MM.1S (cell line): ENCODE data around the gene ENOX1.

Experiments
- DNase-seq: peaks from one replicate; pipeline ENCODE4 v3.0.0-alpha.2; 2015
- H2AFZ ChIP-seq: fragments of 300-600 bp; sonication (generic); 2 replicates; pipeline ENCODE4 v1.6.0; 2016; ENCODE audit warnings: antibody characterized with exemption, low read length
- H3F3A ChIP-seq: fragments of 300-600 bp; sonication (generic); 2 replicates; pipeline ENCODE4 v1.6.1; 2016; ENCODE audit warnings: mild to moderate bottlenecking, antibody characterized with exemption, low read length, moderate library complexity, mixed read lengths; ENCODE audit not compliant: insufficient read depth
- H3K27ac ChIP-seq: fragments of 300-600 bp; sonication (generic); 2 replicates; pipeline ENCODE4 v1.5.1; 2016; ENCODE audit warnings: mild to moderate bottlenecking, low read length
- H3K27me3 ChIP-seq: fragments of 300-600 bp; sonication (generic); replicated peaks from 2 replicates; pipeline ENCODE4 v1.6.0; 2016; ENCODE audit warnings: low read length; ENCODE audit not compliant: insufficient read depth
- H3K36me3 ChIP-seq: fragments of 300-600 bp; sonication (generic); replicated peaks from 2 replicates; pipeline ENCODE4 v1.6.1; 2016; ENCODE audit warnings: mild to moderate bottlenecking, low read length, mixed read lengths; ENCODE audit not compliant: insufficient read depth
- H3K4me1 ChIP-seq: fragments of 300-600 bp; sonication (generic); 2 replicates; pipeline ENCODE4 v1.6.1; 2016; ENCODE audit warnings: low read length, mixed read lengths
- H3K4me2 ChIP-seq: fragments of 300-600 bp; sonication (generic); 2 replicates; pipeline ENCODE4 v1.6.0; 2016; ENCODE audit warnings: low read depth, low read length
- H3K4me3 ChIP-seq: fragments of 300-600 bp; sonication (generic); 2 replicates; pipeline ENCODE4 v1.5.1; 2016; ENCODE audit warnings: low read length, mixed read lengths
- H3K79me2 ChIP-seq: fragments of 300-600 bp; sonication (generic); 2 replicates; pipeline ENCODE4 v1.6.1; 2016; ENCODE audit warnings: mixed run types, low read length, mixed read lengths
- H3K9ac ChIP-seq: fragments of 300-600 bp; sonication (generic); 2 replicates; pipeline ENCODE4 v1.6.1; 2016; ENCODE audit warnings: low read length, mixed read lengths
- H3K9me2 ChIP-seq: fragments of 300-600 bp; sonication (generic); replicated peaks from 2 replicates; pipeline ENCODE4 v1.6.1; 2016; ENCODE audit warnings: mild to moderate bottlenecking, low read length, mixed read lengths; ENCODE audit not compliant: insufficient read depth
- H3K9me3 ChIP-seq: fragments of 300-600 bp; sonication (generic); replicated peaks from 2 replicates; pipeline ENCODE4 v1.6.1; 2016; ENCODE audit warnings: mild to moderate bottlenecking, low read length, mixed read lengths; ENCODE audit not compliant: insufficient read depth
- H4K20me1 ChIP-seq: fragments of 300-600 bp; sonication (generic); 2 replicates; pipeline ENCODE4 v1.6.1; 2016; ENCODE audit warnings: mild to moderate bottlenecking, low read length, moderate library complexity, mixed read lengths; ENCODE audit not compliant: insufficient read depth
- CTCF ChIP-seq: fragments of 300-600 bp; sonication (generic); IDR thresholded peaks from 2 replicates; pipeline ENCODE4 v1.5.1; 2016; ENCODE audit warnings: antibody characterized with exemption, low read length, mixed read lengths
- EZH2 ChIP-seq: fragments of 300-600 bp; sonication (generic); optimal IDR thresholded peaks from 2 replicates; pipeline ENCODE3; 2017; ENCODE audit warnings: low read depth, mild to moderate bottlenecking, antibody characterized with exemption, low read length, mixed read lengths
- EZH2phosphoT487 ChIP-seq: fragments of 300-600 bp; sonication (generic); IDR thresholded peaks from 2 replicates; pipeline ENCODE4 v1.6.1; 2018; ENCODE audit warnings: antibody characterized with exemption, low read length

The ENOX1 gene

GRCh38 chr13:43251961-43252360 lies 534.8 kb downstream of the ENOX1 start:
- no peaks in the 10 kb centered on the region for H3K79me2 ChIP-seq

GRCh38 chr13:43246382-43246781 lies 540.4 kb downstream of the ENOX1 start:
- Histone ChIP-seq H2AFZ (no peak overlapping the region), H3K36me3 (no peaks in the 10 kb centered on the region), H3K79me2 (no peaks in the 10 kb centered on the region), H3K27me3 (no peaks in the 10 kb centered on the region), H4K20me1 (no peaks in the 10 kb centered on the region), H3K9me3 (no peaks in the 10 kb centered on the region), H3F3A (no peaks in the 10 kb centered on the region), H3K9ac (no peak overlapping the region), H3K9me2 (no peaks in the 10 kb centered on the region), H3K4me3 (no peak overlapping the region), H3K4me1 (no peaks in the 10 kb centered on the region), H3K27ac (no peak overlapping the region), H3K4me2 (no peak overlapping the region)
- DNase-seq: no peak
- TF ChIP-seq EZH2 (no peak), CTCF (no peak), EZH2phosphoT487 (no peak)

More at GRCh38 chr13:43251961-43252360, 534.8 kb downstream of the ENOX1 start:
- no peaks in the 10 kb centered on the region for H4K20me1 ChIP-seq
- no peak overlapping the region for H3K27ac ChIP-seq
- H3K27me3 ChIP-seq: no peaks in the 10 kb centered on the region
- H3K36me3 ChIP-seq: no peaks in the 10 kb centered on the region
- no peaks in the 10 kb centered on the region for H3F3A ChIP-seq
- no peak for DNase-seq
- H3K4me2 ChIP-seq: no peak overlapping the region
- H3K9ac ChIP-seq: no peak overlapping the region
- H3K4me3 ChIP-seq: no peak overlapping the region
- no peak for TF ChIP-seq EZH2
- no peak for TF ChIP-seq EZH2phosphoT487
- TF ChIP-seq CTCF: no peak
- no peak overlapping the region for H2AFZ ChIP-seq
- no peaks in the 10 kb centered on the region for H3K9me3 ChIP-seq
- H3K4me1 ChIP-seq: no peaks in the 10 kb centered on the region
- no peaks in the 10 kb centered on the region for H3K9me2 ChIP-seq

- no peak for TF ChIP-seq CTCF
- no peak for TF ChIP-seq EZH2
- no peak for TF ChIP-seq EZH2phosphoT487
- DNase-seq: no peak
- no peaks in the 10 kb centered on the region for H3K36me3 ChIP-seq
- H3K27ac ChIP-seq: no peak overlapping the region
- H3K4me1 ChIP-seq: no peaks in the 10 kb centered on the region
- H4K20me1 ChIP-seq: no peaks in the 10 kb centered on the region
- H3K27me3 ChIP-seq: no peaks in the 10 kb centered on the region
- H2AFZ ChIP-seq: no peak overlapping the region
- no peak overlapping the region for H3K4me2 ChIP-seq
- H3K79me2 ChIP-seq: no peaks in the 10 kb centered on the region
- no peaks in the 10 kb centered on the region for H3K9me3 ChIP-seq
- H3K9ac ChIP-seq: no peak overlapping the region
- H3K4me3 ChIP-seq: no peak overlapping the region
- no peaks in the 10 kb centered on the region for H3F3A ChIP-seq
- H3K9me2 ChIP-seq: no peaks in the 10 kb centered on the region
These were observed 541.3 kb downstream of the ENOX1 start for GRCh38 chr13:43245374-43245964.
